NCI-H2081 treated with DMSO at 0.1 percent for 48 hours (cell line): ENCODE measurements around the gene FOSB.
A peak's percentile ranks its signal among the peaks of the same experiment; 100 is the strongest.
"Not testable (repeated sequence)": the region's sequence is repeated elsewhere in the genome, so short reads cannot be mapped to it uniquely, and the experiment has no call there.

Experiments
- DNase-seq: peaks from one replicate; lab custom pipeline; 2025; lab: John Stamatoyannopoulos, UW

The FOSB gene

DNA sequence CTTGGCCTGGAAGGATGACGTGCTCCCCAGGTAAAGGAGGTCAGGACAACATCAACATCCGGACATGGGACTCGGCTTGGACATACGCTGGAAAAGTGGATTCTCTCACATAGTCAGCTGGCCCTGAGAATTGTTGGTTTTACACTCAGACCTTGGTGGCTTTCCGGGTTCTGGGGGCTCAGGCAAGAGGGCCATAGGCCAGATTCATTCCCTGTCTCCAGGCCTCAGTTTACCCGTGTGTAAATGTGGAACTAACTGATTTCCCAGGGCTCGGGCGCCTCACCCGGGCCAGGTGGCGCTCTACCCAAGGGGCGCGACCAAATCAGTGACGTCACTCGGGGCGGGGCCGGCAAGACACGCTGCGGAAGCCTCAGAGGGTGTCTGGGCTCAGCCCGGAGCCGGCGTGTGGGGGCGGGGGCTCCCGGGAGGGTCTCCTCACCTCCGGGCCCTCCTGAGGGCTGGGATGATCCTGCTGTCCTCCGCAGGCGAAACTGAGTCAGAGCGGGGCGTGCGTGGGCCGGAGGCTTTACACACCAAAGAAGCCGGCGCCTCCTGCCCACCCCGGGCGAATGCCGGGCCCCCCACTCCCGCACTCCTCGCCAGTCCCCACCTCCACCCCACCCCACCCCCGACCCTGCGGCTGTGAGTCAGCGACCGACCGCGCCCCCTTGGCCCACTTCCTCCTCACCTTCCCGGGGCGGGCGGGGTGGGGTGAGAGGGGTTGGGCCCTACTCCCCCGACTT, 38.6 kb downstream of the FOSB start:
- peak; percentile 28 for DNase-seq

- no peak for DNase-seq
Observed at GRCh38 chr19:45506989-45507871, 39.4 kb downstream of the FOSB start, which contains the start of gene VASP. TSS of gene VASP (plus strand) at chr19:45507479. CDS start at chr19:45507772, 293 bp downstream.

DNA sequence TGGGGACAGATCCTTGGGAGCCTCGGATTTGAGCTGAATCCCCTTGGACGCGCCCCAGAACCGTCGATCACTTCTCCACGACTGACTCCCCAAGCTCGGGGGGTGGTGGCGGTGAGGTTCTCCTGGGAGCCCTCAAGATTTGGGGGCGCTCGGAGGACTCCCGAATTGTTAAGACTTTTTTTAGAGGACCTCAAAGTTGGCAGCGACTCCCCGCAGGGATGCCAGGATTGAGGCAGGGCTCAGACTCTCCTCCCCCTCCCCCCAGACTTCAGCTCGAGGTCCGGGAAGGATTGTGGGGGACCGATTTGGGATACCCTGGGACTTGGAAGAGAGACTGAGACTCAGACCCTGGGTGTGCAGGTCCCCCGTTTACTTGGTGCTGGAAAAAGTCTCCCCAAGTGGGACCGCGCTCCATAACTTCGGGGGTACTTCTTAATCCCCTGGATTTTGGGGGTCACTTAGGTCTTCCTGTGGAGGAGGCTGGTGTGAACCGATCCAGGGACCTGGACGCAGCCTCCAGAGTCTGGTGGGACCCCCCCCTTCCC, 40.1 kb downstream of the FOSB start:
- DNase-seq: no peak

- DNase-seq: no peak
Observed at GRCh38 chr19:45508417-45508860, 40.6 kb downstream of the FOSB start.

DNA sequence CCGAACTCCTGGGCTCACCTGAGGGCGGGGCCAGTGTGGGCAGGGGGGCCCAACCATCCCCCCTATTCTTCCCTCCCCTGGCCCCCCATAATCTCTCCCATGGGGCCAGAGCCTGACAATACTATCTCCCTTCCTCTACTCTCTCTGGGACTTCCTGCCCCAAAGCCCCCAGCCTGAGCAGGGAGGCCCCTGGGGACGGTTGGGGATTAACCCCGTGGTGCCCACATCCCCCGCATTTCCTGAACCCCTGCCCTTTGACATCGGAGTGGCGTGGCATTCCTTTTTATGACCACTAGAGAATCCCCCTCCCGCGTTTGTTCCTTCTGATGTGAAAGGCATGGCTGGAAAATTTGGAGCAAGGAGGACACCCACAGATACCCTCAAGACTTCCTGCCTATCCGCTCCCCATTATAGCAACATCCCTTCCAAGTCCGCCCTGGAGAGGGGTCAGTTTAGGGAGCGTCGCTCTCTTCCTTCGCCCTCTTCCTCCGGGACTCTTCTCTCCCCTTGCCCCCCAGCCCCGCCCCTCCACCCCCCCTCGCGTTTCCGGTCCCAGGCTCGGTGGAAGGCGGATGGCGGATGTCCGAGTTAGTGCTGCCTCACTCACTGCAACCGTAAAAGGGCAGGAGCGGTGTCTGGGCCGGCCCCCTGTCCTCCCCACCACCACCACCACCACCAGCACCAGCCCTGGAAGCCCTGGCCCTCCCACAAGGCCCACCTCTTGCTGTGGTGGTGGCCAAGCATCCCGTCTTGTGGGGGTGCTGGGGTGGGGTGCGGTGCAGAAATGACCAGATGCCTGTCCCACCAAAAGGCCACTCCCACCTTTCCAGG, 41.3 kb downstream of the FOSB start:
- DNase-seq: no peak

DNA sequence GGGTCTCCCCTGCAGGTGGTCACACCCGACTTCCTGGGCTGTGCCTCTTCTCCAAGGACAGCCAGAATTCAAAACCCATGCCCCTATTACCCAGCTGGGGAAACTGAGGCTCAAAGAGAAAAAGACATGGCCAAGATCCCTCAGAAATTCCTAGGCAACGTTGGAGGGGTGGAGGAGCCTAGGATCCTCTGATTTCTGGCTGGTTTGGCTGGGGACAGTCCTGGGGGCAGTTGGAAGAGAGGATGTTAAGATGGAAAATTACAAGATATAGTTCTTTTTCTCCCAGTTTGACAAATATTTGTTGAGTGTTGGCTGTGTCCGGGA, 41.9 kb downstream of the FOSB start:
- no peak for DNase-seq

DNA sequence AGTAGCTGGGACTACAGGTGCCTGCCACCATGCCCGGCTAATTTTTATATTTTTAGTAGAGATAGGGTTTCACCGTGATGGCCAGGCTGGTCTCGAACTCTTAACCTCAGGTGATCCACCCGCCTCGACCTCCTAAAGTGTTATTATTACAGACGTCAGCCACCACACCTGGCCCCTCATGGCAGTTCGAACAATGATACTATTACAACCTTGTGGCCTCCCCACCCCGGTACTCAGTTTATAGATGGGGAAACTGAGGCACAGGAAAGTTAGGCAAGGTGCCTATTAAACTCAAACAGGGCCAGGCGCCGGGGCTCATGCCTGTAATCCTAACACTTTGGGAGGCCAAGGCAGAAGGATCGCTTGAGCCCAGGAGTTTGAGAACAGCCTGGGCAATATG, 42.6 kb downstream of the FOSB start:
- not testable (repeated sequence) for DNase-seq

DNA sequence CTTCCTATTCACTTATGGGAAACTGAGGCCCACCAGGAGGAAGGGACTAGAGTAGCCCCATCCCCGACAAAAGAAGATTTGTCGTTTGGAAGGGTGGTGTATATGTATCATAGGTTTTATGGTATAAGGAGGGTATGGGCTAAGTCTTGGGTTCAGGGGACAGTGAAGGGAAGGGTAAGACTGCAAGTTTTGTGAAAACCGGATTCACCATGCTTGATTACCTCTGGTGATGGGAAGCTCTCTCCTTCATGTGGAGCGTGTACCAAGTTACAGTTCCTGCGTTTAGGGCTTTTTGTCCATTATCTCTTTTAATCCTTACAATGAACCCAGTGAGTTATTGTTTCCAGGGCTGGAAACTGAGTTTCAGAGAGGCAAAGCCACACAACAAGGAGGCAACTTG, 43.3 kb downstream of the FOSB start:
- DNase-seq: no peak

- DNase-seq: no peak
Observed at GRCh38 chr19:45512881-45513483, 45.2 kb downstream of the FOSB start.

GRCh38 chr19:45514376-45515051, 46.7 kb downstream of the FOSB start:
- no peak for DNase-seq

GRCh38 chr19:45515081-45515624, 47.4 kb downstream of the FOSB start:
- DNase-seq: no peak

DNA sequence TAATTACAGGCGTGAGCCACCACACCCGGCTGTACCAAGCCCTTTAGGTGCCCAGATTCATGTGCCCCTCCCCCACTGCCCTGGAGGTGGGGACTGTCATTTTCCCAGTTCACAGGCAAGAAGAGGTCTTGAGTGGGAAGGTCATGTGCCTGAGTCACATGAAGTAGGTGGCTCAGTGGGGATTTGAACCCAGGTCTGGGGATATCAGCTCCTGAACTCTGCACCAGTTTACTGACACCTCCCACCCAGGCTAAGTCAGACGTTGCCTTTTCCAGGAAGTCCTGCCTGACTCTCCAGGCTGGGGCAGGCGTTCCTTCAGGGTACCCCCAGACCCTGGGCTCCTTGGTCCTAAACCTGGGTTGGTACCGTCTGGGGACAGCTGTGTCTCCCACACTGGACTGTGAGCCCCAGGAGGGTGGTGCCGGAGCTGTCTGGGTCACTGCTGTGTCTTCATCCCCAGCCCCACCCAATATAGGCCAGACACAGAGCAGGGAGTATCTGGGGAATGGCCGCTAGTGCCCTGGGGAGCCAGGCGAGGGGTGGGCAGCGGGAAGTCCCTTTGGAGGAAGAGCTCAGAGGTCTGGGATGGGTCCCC, 48.1 kb downstream of the FOSB start:
- no peak for DNase-seq

GRCh38 chr19:45517238-45517637, 49.4 kb downstream of the FOSB start:
- no peak for DNase-seq

DNA sequence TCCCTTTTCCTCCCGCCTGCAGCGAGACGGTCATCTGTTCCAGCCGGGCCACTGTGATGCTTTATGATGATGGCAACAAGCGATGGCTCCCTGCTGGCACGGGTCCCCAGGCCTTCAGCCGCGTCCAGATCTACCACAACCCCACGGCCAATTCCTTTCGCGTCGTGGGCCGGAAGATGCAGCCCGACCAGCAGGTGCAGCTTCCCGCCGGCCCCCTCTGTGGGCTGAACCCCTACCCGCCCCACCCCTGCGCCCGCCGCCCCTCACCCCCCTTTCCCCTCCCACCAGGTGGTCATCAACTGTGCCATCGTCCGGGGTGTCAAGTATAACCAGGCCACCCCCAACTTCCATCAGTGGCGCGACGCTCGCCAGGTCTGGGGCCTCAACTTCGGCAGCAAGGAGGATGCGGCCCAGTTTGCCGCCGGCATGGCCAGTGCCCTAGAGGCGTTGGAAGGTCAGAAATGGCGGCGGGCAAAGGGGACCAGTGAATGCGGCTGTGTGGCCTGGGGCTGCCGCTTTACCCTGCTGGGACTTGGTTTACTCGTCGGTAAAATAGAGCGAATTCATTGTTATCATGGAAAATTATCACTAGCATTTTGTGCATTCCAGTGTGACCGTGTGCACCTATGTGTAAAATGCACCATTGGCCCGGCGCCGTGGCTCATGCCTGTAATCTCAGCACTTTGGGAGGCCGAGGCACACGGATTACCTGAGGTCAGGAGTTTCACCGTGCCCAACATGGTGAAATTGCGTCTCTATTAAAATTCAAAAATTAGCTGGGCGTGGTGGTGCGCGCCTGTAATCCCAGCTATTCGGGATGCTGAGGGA, 50.1 kb downstream of the FOSB start:
- no peak for DNase-seq

- no peak for DNase-seq
Observed at GRCh38 chr19:45518469-45518826, 50.7 kb downstream of the FOSB start.

- no peak for DNase-seq
Observed at GRCh38 chr19:45522010-45522941, 54.5 kb downstream of the FOSB start.

DNA sequence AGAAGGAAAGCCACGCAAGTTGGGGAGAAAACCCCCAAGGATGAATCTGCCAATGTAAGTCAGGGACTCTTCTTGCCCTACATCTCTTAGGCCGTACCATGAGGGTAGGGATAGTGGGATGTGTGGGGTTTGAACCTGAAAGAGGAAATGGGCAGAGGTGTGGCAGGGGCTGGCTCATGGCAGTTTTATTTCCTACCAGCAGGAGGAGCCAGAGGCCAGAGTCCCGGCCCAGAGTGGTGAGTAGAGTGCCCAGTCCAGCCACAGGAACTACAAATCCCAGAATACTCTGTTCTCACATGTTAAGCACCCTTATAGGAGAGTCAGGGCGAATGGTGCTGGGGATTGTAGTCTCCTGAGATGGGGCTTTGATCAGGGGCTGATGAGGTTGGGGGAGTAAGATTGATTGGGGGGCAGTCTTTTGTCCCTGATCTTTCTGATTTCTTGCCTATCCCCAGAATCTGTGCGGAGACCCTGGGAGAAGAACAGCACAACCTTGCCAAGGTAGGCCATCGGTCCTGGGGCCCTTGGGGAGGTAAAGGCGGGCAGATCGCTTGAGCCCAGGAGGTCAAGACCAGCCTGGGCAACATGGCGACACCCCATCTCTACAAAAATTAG, 56.0 kb downstream of the FOSB start:
- DNase-seq: peak; percentile 69

GRCh38 chr19:45524575-45525129, 56.9 kb downstream of the FOSB start:
- DNase-seq: no peak
